ENCODE results near the gene HMCN1.

DNA sequence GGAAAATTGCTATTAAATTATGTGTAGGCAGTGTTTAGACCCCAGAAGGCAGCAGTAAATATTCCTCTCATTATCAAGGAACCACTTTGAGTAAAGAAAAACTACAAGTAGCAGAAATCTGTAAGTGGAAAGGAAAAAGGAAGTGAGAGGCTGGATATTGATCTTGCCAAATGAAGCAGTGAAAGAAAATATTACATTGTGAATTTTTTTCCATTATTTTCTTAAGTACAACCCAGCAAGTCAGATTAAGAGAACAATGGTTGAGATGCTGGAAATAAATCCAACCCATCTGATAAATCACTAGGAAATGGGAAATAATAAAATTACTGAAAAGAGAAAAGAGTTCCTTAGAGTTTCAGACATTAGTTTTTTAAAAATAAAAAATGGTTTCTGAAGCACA, 106.7 kb downstream of the HMCN1 start:
- TF ChIP-seq, protein P1, sequence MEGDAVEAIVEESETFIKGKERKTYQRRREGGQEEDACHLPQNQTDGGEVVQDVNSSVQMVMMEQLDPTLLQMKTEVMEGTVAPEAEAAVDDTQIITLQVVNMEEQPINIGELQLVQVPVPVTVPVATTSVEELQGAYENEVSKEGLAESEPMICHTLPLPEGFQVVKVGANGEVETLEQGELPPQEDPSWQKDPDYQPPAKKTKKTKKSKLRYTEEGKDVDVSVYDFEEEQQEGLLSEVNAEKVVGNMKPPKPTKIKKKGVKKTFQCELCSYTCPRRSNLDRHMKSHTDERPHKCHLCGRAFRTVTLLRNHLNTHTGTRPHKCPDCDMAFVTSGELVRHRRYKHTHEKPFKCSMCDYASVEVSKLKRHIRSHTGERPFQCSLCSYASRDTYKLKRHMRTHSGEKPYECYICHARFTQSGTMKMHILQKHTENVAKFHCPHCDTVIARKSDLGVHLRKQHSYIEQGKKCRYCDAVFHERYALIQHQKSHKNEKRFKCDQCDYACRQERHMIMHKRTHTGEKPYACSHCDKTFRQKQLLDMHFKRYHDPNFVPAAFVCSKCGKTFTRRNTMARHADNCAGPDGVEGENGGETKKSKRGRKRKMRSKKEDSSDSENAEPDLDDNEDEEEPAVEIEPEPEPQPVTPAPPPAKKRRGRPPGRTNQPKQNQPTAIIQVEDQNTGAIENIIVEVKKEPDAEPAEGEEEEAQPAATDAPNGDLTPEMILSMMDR (IDR thresholded peaks at IDR 0.05) = no peak
- TF ChIP-seq POLR2AphosphoS5 (IDR thresholded peaks at IDR 0.05) (no peak), POLR2A (IDR thresholded peaks at IDR 0.05) (no peak)

Data from stomach (tissue), 4 donors.